IMR-90 (cell line): ENCODE measurements around the gene AFTPH. TPM values are rescaled to one million over a fixed set of nuclear protein-coding genes. Genes with fewer than 3 reads are reported as not detected.

Experiments
- ATAC-seq: fragments of 200-7000 bp; cut with Tn5 transposase; 2 replicates; pipeline ENCODE4 v1.9.1; 2020; ENCODE audit warnings: low read depth, mild to moderate bottlenecking, moderate library complexity
- BruUV-seq: library from RNA; stranded (reverse); fragments of 400-500 nt; replicated peaks from 2 replicates; lab custom pipeline; 2021; lab: Mats Ljungman, UMichigan
- CTCF ChIA-PET: fragments of 300-600 bp; formaldehyde crosslinking; extraction: SDS; loops from one replicate; lab custom pipeline; 2021; ENCODE audit warnings: antibody characterized with exemption; lab: Yijun Ruan, JAX
- POLR2A ChIA-PET: fragments of 300-600 bp; sonication (Branson Sonifier 250); formaldehyde crosslinking; loops from one replicate; lab custom pipeline; 2022; ENCODE audit warnings: antibody characterized with exemption; ENCODE audit not compliant: unreplicated experiment; lab: Charles Lee
- DNase-seq: peaks from one replicate; pipeline ENCODE4 v3.0.0; 2013
- H2AFZ ChIP-seq: replicated peaks from 2 replicates; pipeline ENCODE3; 2013; ENCODE audit warnings: low read length, mild to moderate bottlenecking; ENCODE audit not compliant: poor library complexity
- H2AK5ac ChIP-seq: 2 replicates; pipeline ENCODE4 v1.6.1; 2013; ENCODE audit warnings: low read depth, low read length, inconsistent platforms
- H2AK9ac ChIP-seq: replicated peaks from 2 replicates; pipeline ENCODE3; 2013; ENCODE audit warnings: mild to moderate bottlenecking, low read depth, low read length, moderate library complexity; ENCODE audit not compliant: poor library complexity
- H2BK120ac ChIP-seq: 2 replicates; pipeline ENCODE4 v1.6.1; 2013; ENCODE audit warnings: low read depth, low read length, inconsistent platforms
- H2BK15ac ChIP-seq: 3 replicates; pipeline ENCODE4 v1.6.1; 2013; ENCODE audit warnings: low read depth, low read length, inconsistent platforms
- H2BK20ac ChIP-seq: 2 replicates; pipeline ENCODE4 v1.6.1; 2013; ENCODE audit warnings: low read depth, mild to moderate bottlenecking, inconsistent platforms, low read length, moderate library complexity
- H2BK5ac ChIP-seq: 2 replicates; pipeline ENCODE4 v1.6.1; 2013; ENCODE audit warnings: mild to moderate bottlenecking, low read depth, low read length, inconsistent platforms; ENCODE audit not compliant: poor library complexity, severe bottlenecking
- H3K14ac ChIP-seq: replicated peaks from 2 replicates; pipeline ENCODE4 v1.6.1; 2013; ENCODE audit warnings: low read depth, low read length, inconsistent platforms
- H3K18ac ChIP-seq: 2 replicates; pipeline ENCODE4 v1.6.1; 2013; ENCODE audit warnings: low read depth, low read length, control low read depth
- H3K23ac ChIP-seq: 2 replicates; pipeline ENCODE4 v1.6.1; 2013; ENCODE audit warnings: low read depth, low read length, inconsistent platforms
- H3K27ac ChIP-seq: 2 replicates; pipeline ENCODE4 v1.5.1; 2013; ENCODE audit warnings: mild to moderate bottlenecking, control low read depth, low read length; ENCODE audit not compliant: insufficient read depth
- H3K27me3 ChIP-seq: 2 replicates; pipeline ENCODE4 v1.6.1; 2013; ENCODE audit warnings: low read length; ENCODE audit not compliant: control insufficient read depth, insufficient read depth
- H3K36me3 ChIP-seq: 2 replicates; pipeline ENCODE4 v1.6.1; 2013; ENCODE audit warnings: low read length, mixed read lengths; ENCODE audit not compliant: control insufficient read depth, insufficient read depth
- H3K4ac ChIP-seq: 2 replicates; pipeline ENCODE4 v1.6.1; 2013; ENCODE audit warnings: low read depth, low read length, inconsistent platforms
- H3K4me1 ChIP-seq: 2 replicates; pipeline ENCODE4 v1.6.1; 2013; ENCODE audit warnings: low read length, mixed read lengths; ENCODE audit not compliant: control insufficient read depth, insufficient read depth
- H3K4me2 ChIP-seq: 2 replicates; pipeline ENCODE4 v1.6.1; 2013; ENCODE audit warnings: low read depth, mild to moderate bottlenecking, control low read depth, low read length, moderate library complexity
- H3K4me3 ChIP-seq: 2 replicates; pipeline ENCODE4 v1.5.1; 2013; ENCODE audit warnings: low read depth, mild to moderate bottlenecking, control low read depth, low read length, moderate library complexity; ENCODE audit not compliant: insufficient read depth
- H3K56ac ChIP-seq: 2 replicates; pipeline ENCODE4 v1.6.1; 2013; ENCODE audit warnings: low read length, inconsistent platforms; ENCODE audit not compliant: insufficient read depth; ENCODE audit errors: extremely low read depth
- H3K79me1 ChIP-seq, 2 experiments: 2 replicates each; pipeline ENCODE4 v1.6.1; 2013; ENCODE audit warnings: low read length in 2 of 2, inconsistent platforms in 1 of 2, low read depth in 1 of 2
- H3K9ac ChIP-seq: 2 replicates; pipeline ENCODE4 v1.6.1; 2013; ENCODE audit warnings: low read depth, low read length, control low read depth
- H3K9me1 ChIP-seq: 2 replicates; pipeline ENCODE4 v1.6.1; 2013; ENCODE audit warnings: low read length, inconsistent platforms; ENCODE audit not compliant: insufficient read depth
- H3K9me3 ChIP-seq: 2 replicates; pipeline ENCODE4 v1.6.1; 2013; ENCODE audit warnings: low read length; ENCODE audit not compliant: control insufficient read depth, insufficient read depth
- H4K20me1 ChIP-seq: 2 replicates; pipeline ENCODE4 v1.6.1; 2013; ENCODE audit warnings: low read length, inconsistent platforms; ENCODE audit not compliant: insufficient read depth
- H4K5ac ChIP-seq: 2 replicates; pipeline ENCODE4 v1.6.1; 2013; ENCODE audit warnings: mild to moderate bottlenecking, low read depth, low read length, control low read depth
- H4K8ac ChIP-seq, 2 experiments: 2 replicates each; pipeline ENCODE4 v1.6.1; 2013; ENCODE audit warnings: low read depth in 2 of 2, low read length in 2 of 2, control low read depth in 1 of 2, inconsistent platforms in 1 of 2
- H4K91ac ChIP-seq: 2 replicates; pipeline ENCODE4 v1.6.1; 2013; ENCODE audit warnings: low read depth, low read length, inconsistent platforms; ENCODE audit not compliant: insufficient read depth
- CEBPB ChIP-seq: IDR thresholded peaks from 2 replicates; pipeline ENCODE4 v1.6.1; 2012; ENCODE audit warnings: low read depth, low read length, improper control_type of control experiment
- MXI1 ChIP-seq: IDR thresholded peaks from 2 replicates; pipeline ENCODE4 v1.6.1; 2012; ENCODE audit warnings: low read depth, mild to moderate bottlenecking, low read length, moderate library complexity, borderline replicate concordance
- RCOR1 ChIP-seq: IDR thresholded peaks from 2 replicates; pipeline ENCODE4 v1.6.1; 2012; ENCODE audit warnings: mild to moderate bottlenecking, low read length, improper control_type of control experiment; ENCODE audit not compliant: insufficient replicate concordance
- WGBS, 2 experiments: methylation state at CpG; one replicate each; pipeline versions ENCODE4 v1.1.5 to v1.1.7; 2013; ENCODE audit warnings: missing lambda C conversion rate in 2 of 2; ENCODE audit not compliant: insufficient read length in 1 of 2; ENCODE audit errors: extremely low coverage in 2 of 2; 5-methylcytosine and 5-hydroxymethylcytosine counted together
- dilution Hi-C: fragments of 300-500 bp; cut with HindIII; formaldehyde crosslinking; loops from one replicate; pipeline ENCODE4 v1.14.3; 2018; ENCODE audit warnings: low sequenced_read_pairs; ENCODE audit not compliant: unreplicated experiment
- in situ Hi-C: fragments of 300-500 bp; cut with MboI; formaldehyde crosslinking; loops from 3 replicates; pipeline ENCODE4 v1.14.3; 2019; ENCODE audit warnings: low sequenced_read_pairs, inconsistent platforms, mixed read lengths
- intact Hi-C: fragments of 100-400 bp; cut with micrococcal nuclease; formaldehyde crosslinking; loops from 2 replicates; pipeline ENCODE4 v1.10.0; 2022
- polyA plus RNA-seq, 3 experiments: library from polyadenylated mRNA; depleted of rRNA; stranded (reverse); fragments of >200 nt; gene quantifications; 2 replicates each; pipeline ENCODE4 v1.2.3, GENCODE V29; 2012; ENCODE audit warnings: low replicate concordance in 1 of 3
- total RNA-seq: library from RNA; depleted of rRNA; stranded (reverse); fragments of >200 nt; gene quantifications from 2 replicates; pipeline ENCODE4 v1.2.3, GENCODE V29; 2012

The AFTPH gene
- total and polyA plus RNA-seq, 2 of the 4 experiments (the other 2 are of a cell fraction) = 9.4 to 19.9 TPM

DNA sequence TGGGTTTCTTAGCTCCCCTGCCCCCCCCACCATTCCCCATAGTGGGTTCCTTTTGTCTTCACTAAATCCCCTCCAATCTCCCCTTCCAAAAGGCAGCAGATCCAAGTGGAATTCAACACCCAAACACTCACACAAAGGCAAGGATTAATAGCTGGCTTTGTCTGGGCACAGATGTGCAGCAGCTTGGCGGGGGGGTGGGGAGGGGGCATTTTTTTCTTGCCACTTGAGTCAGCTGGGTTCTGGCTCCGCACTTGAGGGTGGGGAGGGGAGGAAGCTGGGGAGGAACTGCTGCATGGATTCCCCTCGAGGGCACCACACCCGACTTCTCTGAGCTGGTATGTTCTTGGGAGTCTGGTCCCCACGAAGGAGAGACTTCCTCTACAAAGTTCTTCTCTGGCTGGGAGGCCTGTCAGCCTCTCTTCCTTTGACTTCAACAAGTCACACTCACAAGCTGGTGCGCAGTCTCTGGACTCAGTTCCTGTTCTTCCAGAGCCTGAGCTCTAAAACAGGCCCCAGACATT lies 93.6 kb downstream of the AFTPH start:
- no CpG with 5 or more reads among the region's 6 CpGs for WGBS, 2 experiments
- no TSS peak for BruUV-seq
- H3K9ac ChIP-seq = no peak overlapping the region
- in situ Hi-C loops (no loop called here), dilution Hi-C loops (no loop called here), intact Hi-C loops (no loop called here)
- TF ChIP-seq MXI1 (no peak), RCOR1 (no peak), CEBPB (no peak)
- H2BK5ac ChIP-seq = no peak overlapping the region
- H2AFZ ChIP-seq = no peak overlapping the region
- H2BK15ac ChIP-seq = no peak overlapping the region
- no peaks in the 10 kb centered on the region for H4K20me1 ChIP-seq
- H3K56ac ChIP-seq = no peak overlapping the region
- H2BK20ac ChIP-seq = no peak overlapping the region
- no peaks in the 10 kb centered on the region for H3K9me1 ChIP-seq
- H4K8ac ChIP-seq = no peak overlapping the region
- DNase-seq (no peak), ATAC-seq (no peak)
- H3K18ac ChIP-seq = no peak overlapping the region
- H3K4me3 ChIP-seq = no peak overlapping the region
- no peaks in the 10 kb centered on the region for H3K79me1 ChIP-seq
- no peak overlapping the region for H2AK9ac ChIP-seq
- H3K4ac ChIP-seq = no peak overlapping the region
- POLR2A ChIA-PET = no interaction called here
- CTCF ChIA-PET = interaction anchor here (0.6 kb wide), 1 partner anchor 378 kb away, joined by 3 read pairs; no protein-coding TSS in a partner anchor
- no peak overlapping the region for H2BK120ac ChIP-seq
- no peaks in the 10 kb centered on the region for H3K4me1 ChIP-seq
- no peak overlapping the region for H3K4me2 ChIP-seq
- no peak overlapping the region for H3K14ac ChIP-seq
- H2AK5ac ChIP-seq = no peak overlapping the region
- no peaks in the 10 kb centered on the region for H3K9me3 ChIP-seq
- no peak overlapping the region for H3K23ac ChIP-seq
- no peak overlapping the region for H4K5ac ChIP-seq
- no peak overlapping the region for H3K27ac ChIP-seq
- H3K36me3 ChIP-seq = no peaks in the 10 kb centered on the region
- H3K27me3 ChIP-seq = peaks cover 52% of the 10 kb centered on the region
- no peak overlapping the region for H4K91ac ChIP-seq
